HCT116 (cell line): ENCODE data around the gene MUC6.

ENCODE experiments used
- SRF ChIP-seq: IDR thresholded peaks from 2 replicates; pipeline ENCODE4 v1.6.1; 2012; ENCODE audit warnings: low read depth
- ZFX ChIP-seq: fragments of 450-650 bp; IDR thresholded peaks from 2 replicates; pipeline ENCODE4 v1.6.1; 2017

- no peak for TF ChIP-seq SRF
- no peak for TF ChIP-seq ZFX
Measured at GRCh38 chr11:1082728-1083620, 46.5 kb upstream of the MUC6 start.
